Neural crest cell (in vitro differentiated cells): Measurements from ENCODE around the gene SEL1L2. TPM values are rescaled to one million over a fixed set of nuclear protein-coding genes. Genes with fewer than 3 reads are reported as not detected.

Experiments
- DNase-seq: peaks from one replicate; pipeline ENCODE4 v3.0.0; 2021; ENCODE audit warnings: low read depth, mixed read lengths, low spot score
- H3K27ac Mint-ChIP-seq: one replicate; pipeline ENCODE4 v1.8.0; 2021; ENCODE audit warnings: mild to moderate bottlenecking, mixed read lengths; ENCODE audit not compliant: unreplicated experiment
- H3K27me3 Mint-ChIP-seq: 2 replicates; pipeline ENCODE4 v1.8.0; 2021; ENCODE audit warnings: low read depth, mild to moderate bottlenecking, mixed read lengths
- H3K36me3 Mint-ChIP-seq: 2 replicates; pipeline ENCODE4 v1.8.0; 2021; ENCODE audit warnings: low read depth, mild to moderate bottlenecking, mixed read lengths
- H3K4me1 Mint-ChIP-seq: 2 replicates; pipeline ENCODE4 v1.8.0; 2021; ENCODE audit warnings: mixed read lengths
- H3K4me3 Mint-ChIP-seq: one replicate; pipeline ENCODE4 v1.8.0; 2021; ENCODE audit warnings: mild to moderate bottlenecking, mixed read lengths
- H3K9me3 Mint-ChIP-seq: 2 replicates; pipeline ENCODE4 v1.8.0; 2021; ENCODE audit warnings: mixed read lengths
- total RNA-seq: library from RNA; stranded (reverse); gene quantifications from 2 replicates; pipeline ENCODE4 v1.2.1, GENCODE V29; 2021
- TF ChIP-seq, protein P1 (sequence below): fragments of 200-600 bp; sonication (generic); conservative IDR thresholded peaks from 2 replicates; pipeline ENCODE4 v1.5.0; 2021; ENCODE audit warnings: antibody characterized with exemption, mild to moderate bottlenecking

Gene SEL1L2
- total RNA-seq, 1 donor from 2014 or later = not detected

DNA sequence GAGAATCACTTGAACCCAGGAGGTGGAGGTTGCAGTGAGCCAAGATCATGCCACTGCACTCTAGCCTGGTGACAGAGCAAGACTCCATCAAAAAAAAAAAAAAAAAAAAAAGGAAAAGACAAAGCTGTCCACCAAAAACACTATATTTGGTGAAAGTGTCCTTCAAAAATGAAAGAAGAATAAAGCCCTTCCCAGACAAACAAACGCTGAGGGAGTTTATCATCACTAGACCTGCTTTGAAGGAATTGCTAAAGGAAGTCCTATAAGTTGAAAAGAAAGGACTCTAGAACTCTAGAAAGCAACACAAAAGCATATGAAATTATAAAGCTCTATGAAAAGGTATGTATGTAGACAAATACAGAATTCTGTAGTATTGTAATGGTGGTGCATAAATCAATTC, 98.8 kb downstream of the SEL1L2 start:
- no peak for DNase-seq
- Mint-ChIP-seq H3K4me1 (no peaks in the 10 kb centered on the region), H3K27ac (no peak overlapping the region), H3K9me3 (peaks cover 21% of the 10 kb centered on the region), H3K36me3 (peaks cover 9% of the 10 kb centered on the region), H3K4me3 (no peak overlapping the region), H3K27me3 (no peaks in the 10 kb centered on the region)
- TF ChIP-seq, protein P1, sequence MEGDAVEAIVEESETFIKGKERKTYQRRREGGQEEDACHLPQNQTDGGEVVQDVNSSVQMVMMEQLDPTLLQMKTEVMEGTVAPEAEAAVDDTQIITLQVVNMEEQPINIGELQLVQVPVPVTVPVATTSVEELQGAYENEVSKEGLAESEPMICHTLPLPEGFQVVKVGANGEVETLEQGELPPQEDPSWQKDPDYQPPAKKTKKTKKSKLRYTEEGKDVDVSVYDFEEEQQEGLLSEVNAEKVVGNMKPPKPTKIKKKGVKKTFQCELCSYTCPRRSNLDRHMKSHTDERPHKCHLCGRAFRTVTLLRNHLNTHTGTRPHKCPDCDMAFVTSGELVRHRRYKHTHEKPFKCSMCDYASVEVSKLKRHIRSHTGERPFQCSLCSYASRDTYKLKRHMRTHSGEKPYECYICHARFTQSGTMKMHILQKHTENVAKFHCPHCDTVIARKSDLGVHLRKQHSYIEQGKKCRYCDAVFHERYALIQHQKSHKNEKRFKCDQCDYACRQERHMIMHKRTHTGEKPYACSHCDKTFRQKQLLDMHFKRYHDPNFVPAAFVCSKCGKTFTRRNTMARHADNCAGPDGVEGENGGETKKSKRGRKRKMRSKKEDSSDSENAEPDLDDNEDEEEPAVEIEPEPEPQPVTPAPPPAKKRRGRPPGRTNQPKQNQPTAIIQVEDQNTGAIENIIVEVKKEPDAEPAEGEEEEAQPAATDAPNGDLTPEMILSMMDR = no peak

DNA sequence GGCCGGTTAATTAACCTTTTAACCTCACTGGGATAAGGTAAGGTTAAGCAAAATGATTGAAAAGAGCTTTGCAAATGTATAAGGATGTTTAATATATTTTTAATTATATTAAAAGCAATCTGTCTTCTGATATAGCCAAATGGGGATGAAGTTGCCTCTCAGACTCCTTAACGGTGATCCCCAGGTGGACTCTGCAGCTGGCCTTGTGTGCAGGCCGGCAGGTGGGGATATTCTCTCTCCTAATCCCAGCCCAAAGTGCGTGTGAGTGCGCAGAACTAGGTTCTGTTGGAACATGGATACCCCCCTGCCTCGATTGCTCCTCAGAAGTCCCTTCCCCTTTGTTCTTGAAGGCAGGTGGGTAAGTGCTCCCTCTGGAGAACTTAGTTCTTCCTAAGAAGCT, 105.6 kb downstream of the SEL1L2 start:
- H3K27me3 Mint-ChIP-seq = no peaks in the 10 kb centered on the region
- TF ChIP-seq, protein P1 = no peak
- H3K9me3 Mint-ChIP-seq = peaks cover 3% of the 10 kb centered on the region
- no peak for DNase-seq
- no peak overlapping the region for H3K4me3 Mint-ChIP-seq
- H3K4me1 Mint-ChIP-seq = no peaks in the 10 kb centered on the region
- H3K27ac Mint-ChIP-seq = no peak overlapping the region
- H3K36me3 Mint-ChIP-seq = no peaks in the 10 kb centered on the region

DNA sequence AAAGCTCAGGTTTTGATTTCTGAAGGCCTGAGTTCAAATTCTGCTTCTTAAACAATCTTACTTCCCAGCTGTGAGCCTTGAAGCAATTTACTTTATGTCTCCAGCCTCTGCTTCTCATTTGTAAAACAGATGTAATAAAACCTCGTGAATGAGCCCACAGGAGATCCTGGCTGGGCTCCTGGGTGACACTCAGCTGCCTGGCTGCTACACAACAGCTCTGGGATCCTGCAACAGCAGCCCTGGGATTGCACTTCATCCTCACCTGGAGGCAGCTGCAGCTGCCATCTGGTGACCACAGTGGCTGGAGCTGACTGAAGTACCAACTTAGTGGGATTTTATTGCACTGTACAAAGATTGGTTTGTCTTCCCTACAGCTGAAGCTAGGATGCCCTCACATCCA, 107.0 kb downstream of the SEL1L2 start:
- DNase-seq = no peak
- Mint-ChIP-seq H3K27me3 (no peaks in the 10 kb centered on the region), H3K9me3 (peaks cover 3% of the 10 kb centered on the region), H3K4me1 (no peaks in the 10 kb centered on the region), H3K4me3 (no peak overlapping the region), H3K36me3 (no peaks in the 10 kb centered on the region), H3K27ac (no peak overlapping the region)
- TF ChIP-seq, protein P1 = no peak

DNA sequence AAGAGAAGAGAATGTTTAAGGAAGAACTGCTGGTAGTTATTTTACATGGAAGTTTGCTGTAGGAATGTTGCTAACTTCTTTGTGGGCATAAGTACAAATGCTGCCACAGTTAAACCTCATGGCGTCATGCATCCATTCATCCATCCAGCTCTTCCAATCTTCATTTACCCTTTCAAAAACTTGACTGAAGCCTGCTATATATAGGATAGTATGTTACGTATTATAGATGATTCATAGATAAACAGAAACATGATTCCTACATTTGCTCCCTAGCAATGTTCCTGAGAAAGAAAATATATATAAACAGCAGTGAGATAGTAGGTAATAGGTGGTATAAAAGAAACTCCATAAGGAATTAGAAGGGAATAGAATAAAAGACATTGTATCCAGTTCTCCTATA, 111.8 kb downstream of the SEL1L2 start:
- H3K36me3 Mint-ChIP-seq = no peaks in the 10 kb centered on the region
- H3K27me3 Mint-ChIP-seq = no peaks in the 10 kb centered on the region
- H3K4me1 Mint-ChIP-seq = peaks cover 20% of the 10 kb centered on the region
- H3K9me3 Mint-ChIP-seq = peaks cover 3% of the 10 kb centered on the region
- H3K27ac Mint-ChIP-seq = no peak overlapping the region
- DNase-seq = no peak
- H3K4me3 Mint-ChIP-seq = no peak overlapping the region
- TF ChIP-seq, protein P1 = no peak

DNA sequence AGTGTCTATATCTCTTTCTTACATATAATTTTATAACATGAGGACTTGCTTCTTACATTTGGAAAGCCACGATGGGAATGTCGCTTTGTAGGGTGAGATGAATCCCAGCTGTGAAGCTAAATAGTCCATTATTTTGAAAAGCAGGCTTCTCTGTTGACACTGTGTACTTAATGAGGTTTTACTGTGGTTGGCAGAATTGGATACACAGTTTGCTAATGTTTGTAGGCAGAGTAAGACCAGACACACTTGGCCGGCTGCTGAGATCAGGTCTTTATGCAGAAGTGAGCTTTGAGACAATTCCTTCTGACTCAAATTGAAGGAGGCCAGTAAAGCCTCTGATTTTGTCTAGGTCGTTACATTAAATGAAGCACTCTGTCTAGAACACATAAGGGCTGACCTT, 112.6 kb downstream of the SEL1L2 start:
- TF ChIP-seq, protein P1 = no peak
- Mint-ChIP-seq H3K36me3 (no peaks in the 10 kb centered on the region), H3K9me3 (peaks cover 3% of the 10 kb centered on the region), H3K27ac (no peak overlapping the region), H3K27me3 (no peaks in the 10 kb centered on the region), H3K4me3 (no peak overlapping the region), H3K4me1 (peaks cover 20% of the 10 kb centered on the region)
- no peak for DNase-seq
